ENCODE measurements around the gene ALOX12B. TPM values are rescaled to one million over a fixed set of nuclear protein-coding genes. Genes with fewer than 3 reads are reported as not detected.
A peak's percentile ranks its signal among the peaks of the same experiment; 100 is the strongest.
"Not testable (repeated sequence)": the region's sequence is repeated elsewhere in the genome, so short reads cannot be mapped to it uniquely, and the experiment has no call there.

The ALOX12B gene
- total RNA-seq, 1 donor from 2014 or later, result 1.7 TPM

GRCh38 chr17:8062807-8063483 is 24.6 kb downstream of the ALOX12B start:
- no peak for DNase-seq (ENCODE audit: low spot score)
- no peak overlapping the region for H3K27ac Mint-ChIP-seq (ENCODE audit: unreplicated experiment)
- H3K4me1 Mint-ChIP-seq (ENCODE audit: unreplicated experiment), result peaks cover 11% of the 10 kb centered on the region
- H3K36me3 Mint-ChIP-seq (ENCODE audit: low read depth, unreplicated experiment), result no peaks in the 10 kb centered on the region
- peak overlapping the region; percentile 3 for H3K4me3 Mint-ChIP-seq (ENCODE audit: unreplicated experiment)
- no peak for TF ChIP-seq CTCF (IDR thresholded peaks at IDR 0.05; ENCODE audit: unreplicated experiment)
- H3K27me3 Mint-ChIP-seq (ENCODE audit: unreplicated experiment), result peaks cover 22% of the 10 kb centered on the region
- no peaks in the 10 kb centered on the region for H3K9me3 Mint-ChIP-seq (ENCODE audit: unreplicated experiment)

- H3K27ac Mint-ChIP-seq (ENCODE audit: unreplicated experiment), result no peak overlapping the region
- DNase-seq (ENCODE audit: low spot score), result no peak
- H3K36me3 Mint-ChIP-seq (ENCODE audit: low read depth, unreplicated experiment), result no peaks in the 10 kb centered on the region
- H3K9me3 Mint-ChIP-seq (ENCODE audit: unreplicated experiment), result no peaks in the 10 kb centered on the region
- H3K4me3 Mint-ChIP-seq (ENCODE audit: unreplicated experiment), result peak overlapping the region; percentile 3
- TF ChIP-seq CTCF (IDR thresholded peaks at IDR 0.05; ENCODE audit: unreplicated experiment), result no peak
- H3K27me3 Mint-ChIP-seq (ENCODE audit: unreplicated experiment), result peaks cover 22% of the 10 kb centered on the region
- H3K4me1 Mint-ChIP-seq (ENCODE audit: unreplicated experiment), result peaks cover 11% of the 10 kb centered on the region
These were observed 25.1 kb downstream of the ALOX12B start for GRCh38 chr17:8062435-8062806.

- H3K9me3 Mint-ChIP-seq (ENCODE audit: unreplicated experiment); H3K36me3 Mint-ChIP-seq (ENCODE audit: low read depth, unreplicated experiment); H3K27ac Mint-ChIP-seq (ENCODE audit: unreplicated experiment); H3K4me3 Mint-ChIP-seq (ENCODE audit: unreplicated experiment); DNase-seq (ENCODE audit: low spot score): not testable (repeated sequence)
- Mint-ChIP-seq H3K27me3 (ENCODE audit: unreplicated experiment) (peaks cover 22% of the 10 kb centered on the region), H3K4me1 (ENCODE audit: unreplicated experiment) (peaks cover 15% of the 10 kb centered on the region)
These were observed 25.7 kb downstream of the ALOX12B start for GRCh38 chr17:8061851-8062250.

- TF ChIP-seq CTCF (IDR thresholded peaks at IDR 0.05; ENCODE audit: unreplicated experiment), result peak; percentile 91
- Mint-ChIP-seq H3K27me3 (ENCODE audit: unreplicated experiment) (peaks cover 21% of the 10 kb centered on the region), H3K4me3 (ENCODE audit: unreplicated experiment) (no peak overlapping the region), H3K9me3 (ENCODE audit: unreplicated experiment) (no peaks in the 10 kb centered on the region), H3K4me1 (ENCODE audit: unreplicated experiment) (peaks cover 26% of the 10 kb centered on the region), H3K36me3 (ENCODE audit: low read depth, unreplicated experiment) (no peaks in the 10 kb centered on the region), H3K27ac (ENCODE audit: unreplicated experiment) (no peak overlapping the region)
- peak; percentile 73 for DNase-seq (ENCODE audit: low spot score)
These were observed 27.2 kb downstream of the ALOX12B start for GRCh38 chr17:8060274-8060673.

- no peaks in the 10 kb centered on the region for H3K36me3 Mint-ChIP-seq (ENCODE audit: low read depth, unreplicated experiment)
- H3K4me1 Mint-ChIP-seq (ENCODE audit: unreplicated experiment), result peaks cover 26% of the 10 kb centered on the region
- H3K4me3 Mint-ChIP-seq (ENCODE audit: unreplicated experiment), result no peak overlapping the region
- peaks cover 17% of the 10 kb centered on the region for H3K27me3 Mint-ChIP-seq (ENCODE audit: unreplicated experiment)
- H3K9me3 Mint-ChIP-seq (ENCODE audit: unreplicated experiment), result no peaks in the 10 kb centered on the region
- TF ChIP-seq CTCF (IDR thresholded peaks at IDR 0.05; ENCODE audit: unreplicated experiment), result no peak
- no peak overlapping the region for H3K27ac Mint-ChIP-seq (ENCODE audit: unreplicated experiment)
- DNase-seq (ENCODE audit: low spot score), result no peak
These were observed 28.4 kb downstream of the ALOX12B start for GRCh38 chr17:8059131-8059530.

Measured in endothelial cell (in vitro differentiated cells).